GM12801 (cell line): ENCODE measurements around the gene SMG9.

Experiments used
- CTCF ChIP-seq: IDR thresholded peaks from one replicate; pipeline ENCODE4 v1.5.1; 2011; ENCODE audit warnings: control low read depth; ENCODE audit not compliant: insufficient read length; ENCODE audit errors: extremely low read depth

Gene SMG9

GRCh38 chr19:43691755-43692154 lies 63.0 kb downstream of the SMG9 start:
- TF ChIP-seq CTCF = no peak

GRCh38 chr19:43690890-43691289 lies 63.9 kb downstream of the SMG9 start:
- TF ChIP-seq CTCF = no peak

DNA sequence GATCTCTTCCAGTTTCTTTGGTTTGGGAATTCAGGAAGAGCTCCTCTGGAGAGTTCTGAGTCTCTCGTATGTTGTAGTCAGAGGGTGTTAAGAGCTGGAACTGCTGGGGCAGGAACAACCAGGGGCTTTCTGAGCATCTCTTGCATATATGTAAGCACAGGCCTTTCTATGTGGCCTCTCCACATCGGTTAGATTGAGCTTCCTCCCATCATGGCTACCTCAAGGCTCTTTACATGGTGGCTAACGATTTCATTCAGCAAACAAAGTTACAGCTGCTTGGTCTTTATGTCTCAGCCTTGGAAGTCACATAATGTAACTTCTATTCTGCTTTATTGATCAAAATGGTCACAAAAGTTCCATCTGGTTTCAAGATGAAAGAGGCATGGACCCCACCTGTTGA lies 64.3 kb downstream of the SMG9 start:
- TF ChIP-seq CTCF = no peak

GRCh38 chr19:43688059-43688701 lies 66.6 kb downstream of the SMG9 start:
- no peak for TF ChIP-seq CTCF

DNA sequence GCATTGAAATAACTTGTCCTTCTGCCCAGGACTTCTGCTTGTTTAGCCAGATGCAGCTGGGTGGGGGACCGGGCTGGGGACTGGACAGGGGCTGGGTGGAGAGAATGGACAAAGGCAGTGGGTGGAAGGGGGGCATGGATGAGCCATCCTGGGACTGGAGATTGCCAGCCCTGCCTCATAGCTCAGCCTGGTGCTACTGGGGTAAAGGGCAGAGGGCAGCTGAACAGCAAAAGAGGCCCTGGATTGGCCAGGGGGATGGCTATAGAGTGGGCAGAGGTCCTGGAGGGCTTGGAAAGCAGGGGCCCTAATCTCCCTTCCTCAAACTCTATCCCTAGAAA lies 67.1 kb downstream of the SMG9 start:
- no peak for TF ChIP-seq CTCF

DNA sequence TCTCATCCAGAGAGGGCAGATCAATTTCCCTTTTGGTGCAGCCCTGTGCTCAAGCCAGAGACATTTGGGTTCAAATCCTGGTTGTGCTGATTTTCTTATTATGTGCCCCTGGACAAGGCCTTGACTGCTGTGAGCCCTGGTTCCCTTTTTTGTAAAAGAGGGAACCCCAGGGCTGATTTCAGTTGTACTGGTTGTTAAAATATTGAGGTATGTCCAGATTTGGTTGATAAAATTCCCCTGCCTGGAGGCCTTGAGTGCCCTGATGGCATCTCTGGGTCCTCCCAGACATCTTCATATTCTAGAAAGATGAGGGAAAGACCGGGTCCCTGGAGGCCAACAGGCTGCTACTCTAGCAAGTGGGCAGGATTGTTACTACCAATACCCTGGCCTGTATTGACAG lies 70.4 kb downstream of the SMG9 start:
- no peak for TF ChIP-seq CTCF

DNA sequence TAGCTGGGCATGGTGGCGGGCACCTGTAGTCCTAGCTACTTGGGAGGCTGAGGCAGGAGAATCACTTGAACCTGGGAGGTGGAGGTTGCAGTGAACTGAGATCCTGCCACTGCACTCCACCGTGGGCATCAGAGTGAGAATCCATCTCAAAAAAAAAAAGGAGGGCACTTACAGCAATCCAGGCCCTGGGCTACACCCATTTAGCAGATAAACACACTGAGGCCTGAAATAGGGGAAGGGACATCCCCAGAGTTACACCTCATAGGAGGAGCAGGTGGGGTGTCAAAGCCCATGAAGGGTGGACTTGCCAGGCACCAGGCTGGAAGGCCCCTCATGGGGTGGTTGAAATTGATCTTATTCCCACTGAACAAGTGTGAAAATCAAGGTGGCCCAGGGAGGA lies 70.9 kb downstream of the SMG9 start:
- TF ChIP-seq CTCF = no peak
